GM18867 (cell line): Measurements from ENCODE around the gene UBE3B.

Source experiments
- ATAC-seq: cut with Tn5 transposase; IDR thresholded peaks from one replicate; pipeline ENCODE4 v1.9.1; 2021; ENCODE audit warnings: mild to moderate bottlenecking, moderate library complexity; ENCODE audit not compliant: unreplicated experiment

The UBE3B gene

DNA sequence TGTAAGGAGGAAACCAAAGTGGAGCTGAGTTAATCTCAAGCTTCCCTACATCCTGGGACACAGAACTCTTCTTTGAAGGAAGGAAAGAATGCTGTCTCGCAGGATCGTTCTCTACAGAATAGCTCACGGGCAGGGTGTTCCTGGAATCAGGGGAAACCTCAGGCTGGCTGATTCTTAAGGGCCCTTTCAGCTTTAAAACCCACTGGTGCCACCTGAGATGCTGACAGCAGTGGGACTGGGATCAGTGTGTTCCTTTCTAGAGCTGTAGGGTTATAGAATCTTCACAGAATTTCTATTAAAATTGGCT, 47.8 kb downstream of the UBE3B start:
- no peak for ATAC-seq

DNA sequence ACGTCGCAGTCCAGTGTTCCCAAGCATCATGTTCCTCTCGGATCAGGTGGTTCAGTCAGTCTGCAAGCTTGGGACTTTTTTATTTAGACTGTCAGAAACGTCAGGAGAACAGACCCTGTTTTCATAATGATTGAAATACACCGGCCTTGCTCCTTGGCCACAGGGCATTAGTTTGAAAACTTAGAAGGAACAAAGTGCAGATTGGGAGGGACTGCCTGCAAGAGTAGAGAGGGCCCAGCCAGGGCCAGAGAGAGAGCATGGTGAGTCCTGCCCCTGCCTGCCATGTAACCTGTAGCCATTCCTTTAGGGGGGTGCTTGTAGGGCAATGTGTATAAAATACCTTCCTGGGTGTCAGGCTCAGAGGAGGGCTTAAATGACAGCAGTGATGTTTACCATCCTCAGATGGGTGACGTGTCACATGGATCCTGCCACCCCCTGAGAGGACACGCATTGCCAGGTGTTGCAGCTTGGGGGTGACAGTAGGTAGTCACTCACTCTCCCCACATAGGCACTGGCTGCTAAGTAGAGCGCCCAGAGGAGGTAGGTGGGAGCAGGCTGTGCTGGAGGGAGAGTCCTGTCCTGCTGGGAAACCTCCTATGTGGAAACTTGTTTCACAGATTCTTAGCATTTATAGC, 50.2 kb downstream of the UBE3B start:
- no peak for ATAC-seq

DNA sequence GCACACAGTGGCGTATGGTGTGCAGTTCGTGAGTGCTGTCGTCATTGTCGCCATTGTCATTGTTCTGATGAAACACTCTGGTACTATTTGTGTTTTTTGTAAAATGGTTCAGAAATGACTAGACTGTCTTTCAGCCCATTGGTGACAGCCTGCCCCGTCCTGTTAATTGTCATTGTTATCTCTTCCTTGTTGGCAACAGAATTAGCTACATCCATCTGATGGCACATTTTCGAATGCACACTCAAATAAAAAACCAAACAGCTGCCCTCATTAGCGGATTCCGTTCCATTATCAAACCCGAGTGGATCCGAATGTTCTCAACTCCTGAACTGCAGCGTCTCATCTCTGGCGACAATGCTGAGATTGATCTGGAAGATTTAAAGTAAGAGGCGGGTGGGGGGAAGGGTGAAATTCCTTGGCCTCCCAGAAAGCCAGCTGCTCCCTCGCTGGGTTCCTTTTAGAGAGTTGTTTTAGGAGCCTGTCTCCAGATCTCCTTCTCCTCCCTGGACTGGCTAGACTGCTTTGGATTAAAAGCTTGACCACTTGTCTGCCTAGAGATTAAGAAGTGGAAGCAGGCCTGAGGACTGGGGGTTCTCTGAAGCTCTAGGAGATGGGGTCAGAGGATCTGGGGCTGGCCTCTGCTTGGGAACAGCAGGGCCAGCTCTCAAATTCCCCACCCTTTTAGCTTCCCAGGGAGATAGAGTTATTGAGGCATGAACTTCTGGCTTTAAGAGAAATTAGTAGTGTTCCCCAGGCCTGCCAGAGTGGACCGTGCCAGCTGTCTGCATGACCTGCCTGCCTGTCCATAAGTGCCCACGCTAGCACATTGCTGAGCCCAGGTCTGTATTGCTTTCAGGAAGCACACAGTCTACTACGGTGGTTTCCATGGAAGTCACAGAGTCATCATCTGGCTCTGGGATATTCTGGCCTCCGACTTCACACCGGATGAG, 52.5 kb downstream of the UBE3B start:
- no peak for ATAC-seq

DNA sequence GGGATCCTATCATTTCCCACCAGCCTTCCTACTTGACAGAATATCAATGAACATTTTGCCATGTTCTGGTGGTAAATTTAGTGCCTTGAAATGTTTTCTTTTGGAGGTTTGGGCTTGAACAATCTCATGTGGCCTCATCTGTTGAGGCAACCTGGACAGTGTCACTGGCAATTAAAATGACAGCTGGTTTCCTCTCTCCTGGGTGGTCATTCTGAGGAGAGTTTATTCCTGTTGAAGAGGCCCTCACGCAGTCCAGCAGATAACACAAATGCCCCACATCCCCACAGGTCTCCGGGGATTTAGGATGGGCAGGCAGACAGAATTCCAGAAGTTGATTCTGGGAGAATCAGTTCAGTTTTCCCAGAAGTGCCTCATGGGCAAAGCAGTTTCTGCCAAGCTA, 54.0 kb downstream of the UBE3B start:
- no peak for ATAC-seq

DNA sequence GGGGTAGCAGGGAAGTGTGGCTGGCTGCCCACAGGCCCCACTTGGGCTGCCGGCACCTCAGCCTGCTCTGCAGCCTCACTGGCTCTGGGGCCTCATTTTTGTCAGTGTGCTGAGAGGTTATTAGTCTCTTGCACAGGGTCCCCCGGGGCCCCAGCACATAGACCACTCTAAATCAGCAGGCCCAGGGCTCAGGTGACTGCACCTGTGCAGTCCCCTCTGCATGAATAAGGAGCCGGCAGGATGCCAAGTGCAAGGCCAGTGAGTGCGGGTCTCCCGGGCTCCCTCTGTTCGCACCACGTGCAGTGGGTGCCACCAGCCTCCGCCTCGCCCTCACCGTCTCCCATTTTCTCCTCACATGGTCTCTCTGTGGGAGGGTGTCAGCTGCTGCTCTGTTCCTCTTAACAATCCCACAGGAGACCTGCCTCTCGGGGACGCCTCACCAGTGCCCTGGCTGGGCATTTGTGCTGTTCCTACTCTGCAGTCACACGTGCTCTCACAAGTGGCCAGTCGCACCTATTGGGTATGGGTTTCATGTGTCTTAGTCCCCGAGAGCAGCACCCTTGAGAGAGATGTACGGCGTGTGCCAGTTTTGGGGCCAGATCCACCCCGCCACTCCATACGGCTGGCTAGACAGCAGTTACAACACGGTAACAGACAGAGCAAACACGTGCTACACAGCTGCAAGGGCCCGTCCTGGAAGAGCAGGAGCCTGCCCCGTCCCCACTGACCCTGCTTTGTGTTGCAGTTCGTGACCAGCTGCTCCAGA, 55.5 kb downstream of the UBE3B start:
- no peak for ATAC-seq

DNA sequence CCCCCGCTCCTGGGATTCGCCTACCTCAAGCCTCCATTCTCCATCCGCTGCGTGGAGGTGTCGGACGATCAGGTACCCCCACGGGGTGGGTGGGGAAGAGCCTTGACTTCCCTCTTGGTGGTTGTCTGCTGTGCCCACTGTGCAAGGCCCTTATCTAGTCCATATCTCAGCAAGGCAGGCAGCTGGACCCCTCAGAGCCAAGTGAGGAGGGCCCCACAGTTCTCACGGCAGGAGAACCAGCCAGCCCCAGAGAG, 56.0 kb downstream of the UBE3B start:
- no peak for ATAC-seq

DNA sequence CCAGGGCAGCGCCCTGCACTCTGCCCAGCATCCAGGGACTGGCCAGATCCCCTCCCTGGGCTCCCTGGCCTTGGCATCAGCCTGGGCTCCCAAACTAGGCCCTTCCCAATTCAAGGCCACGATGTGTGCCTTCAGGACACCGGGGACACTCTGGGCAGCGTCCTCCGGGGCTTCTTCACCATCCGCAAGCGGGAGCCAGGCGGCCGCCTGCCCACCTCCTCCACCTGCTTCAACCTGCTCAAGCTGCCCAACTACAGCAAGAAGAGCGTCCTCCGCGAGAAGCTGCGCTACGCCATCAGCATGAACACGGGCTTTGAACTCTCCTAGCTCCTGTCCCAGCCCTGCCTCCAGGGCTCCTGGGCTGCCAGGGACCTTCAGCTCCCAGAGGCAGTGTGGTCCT, 57.0 kb downstream of the UBE3B start:
- ATAC-seq: no peak

DNA sequence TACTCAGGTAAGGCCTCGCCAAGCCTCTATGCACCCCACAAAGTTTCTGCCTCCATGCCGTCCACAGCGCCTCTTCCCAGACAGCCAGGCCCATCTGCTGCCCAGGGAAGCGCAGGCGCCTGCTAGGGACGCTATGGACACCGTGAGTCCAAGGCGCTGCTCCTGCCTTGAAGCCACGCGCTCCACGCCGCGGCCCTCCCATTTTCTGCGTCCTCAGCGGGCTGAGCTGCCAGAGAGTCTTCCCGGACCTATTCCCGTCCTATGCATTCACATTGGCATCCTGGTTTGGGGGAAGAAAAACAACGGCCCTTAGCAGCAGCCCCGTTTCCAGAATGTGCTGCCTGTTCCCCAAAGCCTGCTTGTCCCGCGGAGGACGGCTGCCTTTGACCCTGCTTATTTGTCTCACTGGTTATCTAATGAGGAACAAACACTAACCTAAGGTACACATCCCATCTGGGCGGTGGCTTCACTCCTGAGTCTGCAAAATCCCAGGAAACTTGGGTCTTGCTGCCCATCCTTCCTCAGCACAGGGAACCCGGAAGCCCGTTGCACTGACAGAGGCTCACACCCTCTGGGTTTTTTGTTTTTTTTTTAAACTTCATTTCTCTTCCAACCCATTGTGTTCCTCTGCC, 57.9 kb downstream of the UBE3B start:
- ATAC-seq: no peak

DNA sequence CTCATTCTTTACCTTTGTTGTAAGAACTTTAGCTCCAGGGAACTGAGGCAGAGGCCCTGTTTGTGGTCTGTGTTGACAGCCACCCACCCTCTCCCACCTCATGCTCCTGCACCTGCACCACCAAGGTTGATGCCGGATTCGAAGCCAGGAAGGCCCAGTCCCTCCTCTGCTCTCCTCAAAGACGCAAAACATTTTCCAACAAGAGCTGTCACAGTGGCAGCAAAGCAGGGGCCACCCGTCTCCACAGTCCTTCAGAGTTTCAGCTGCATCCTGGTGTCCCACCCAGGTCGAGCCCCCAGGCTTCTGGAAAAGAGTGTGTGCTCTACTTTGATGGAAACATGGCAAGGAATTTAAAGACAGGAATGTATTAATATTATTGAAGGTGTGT, 58.4 kb downstream of the UBE3B start:
- ATAC-seq: no peak

DNA sequence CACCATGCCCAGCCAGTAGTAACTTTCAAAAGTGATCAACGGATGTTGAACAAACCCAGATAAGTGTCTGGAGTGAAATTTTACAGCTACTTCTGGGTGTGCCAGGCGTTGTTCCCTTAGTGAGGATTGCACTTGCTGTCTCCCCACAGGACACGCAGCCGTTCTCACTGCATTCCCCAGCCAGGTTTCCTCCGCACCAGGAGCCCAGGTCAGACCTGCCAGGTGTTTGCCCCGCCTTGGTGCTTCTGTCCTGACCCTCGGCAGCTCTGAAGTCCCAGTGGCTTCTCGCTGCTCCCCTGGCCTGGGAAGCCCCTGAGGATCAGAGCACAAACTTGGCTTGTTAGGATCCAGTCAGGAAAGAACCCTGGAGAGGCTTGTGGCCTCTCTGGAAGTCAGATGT, 59.7 kb downstream of the UBE3B start:
- ATAC-seq: no peak

DNA sequence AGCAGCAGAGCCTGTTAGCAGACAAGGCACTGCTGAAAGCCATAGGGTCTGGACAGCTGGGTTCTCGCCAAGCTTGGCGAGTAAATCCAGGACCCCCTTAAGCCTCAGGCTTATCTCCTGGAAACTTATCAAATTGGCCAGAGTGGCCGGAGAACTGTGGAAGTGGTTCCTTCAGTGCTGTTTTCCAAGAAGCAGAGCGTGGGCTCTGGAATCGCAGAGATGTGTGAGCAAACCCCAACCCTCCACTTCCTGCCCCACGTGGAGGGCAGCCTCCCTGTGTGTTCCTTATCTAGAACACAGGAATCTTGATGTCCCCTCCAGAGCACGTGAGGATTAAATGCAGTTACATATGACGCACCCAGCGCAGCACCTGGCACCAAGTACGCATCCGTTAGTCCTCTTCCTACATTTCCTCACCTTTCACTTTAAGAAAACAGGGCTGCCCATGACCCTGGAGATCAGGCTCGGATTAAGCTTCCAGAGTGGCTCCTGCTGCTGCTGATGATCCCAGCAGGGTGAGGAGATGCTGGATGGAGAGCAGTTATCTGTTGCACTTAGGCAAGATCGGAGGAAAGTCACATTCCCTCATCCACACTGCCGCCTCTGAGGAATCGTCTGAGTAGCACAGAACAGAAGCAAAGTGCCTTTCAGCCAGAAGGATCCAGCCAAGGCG, 60.9 kb downstream of the UBE3B start:
- ATAC-seq: no peak

DNA sequence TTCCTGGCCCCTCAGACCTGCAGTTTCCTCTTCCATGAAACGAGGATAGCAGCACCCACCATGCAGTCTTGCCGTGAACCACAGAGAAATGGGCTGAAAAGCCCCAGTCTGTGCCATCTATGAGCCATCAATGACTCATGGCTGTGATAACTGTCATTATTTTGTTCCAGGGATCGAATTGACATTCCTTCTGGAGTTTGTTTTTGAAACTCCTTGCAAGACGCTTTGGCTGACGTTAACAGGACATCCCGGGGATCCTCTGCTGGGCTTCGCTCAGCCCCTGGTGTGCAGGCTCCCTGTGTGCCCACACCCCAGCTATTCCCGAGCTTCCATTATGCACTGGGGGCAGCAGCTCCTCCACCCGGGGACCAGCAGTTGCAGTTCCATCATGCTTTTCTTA, 62.1 kb downstream of the UBE3B start:
- no peak for ATAC-seq

DNA sequence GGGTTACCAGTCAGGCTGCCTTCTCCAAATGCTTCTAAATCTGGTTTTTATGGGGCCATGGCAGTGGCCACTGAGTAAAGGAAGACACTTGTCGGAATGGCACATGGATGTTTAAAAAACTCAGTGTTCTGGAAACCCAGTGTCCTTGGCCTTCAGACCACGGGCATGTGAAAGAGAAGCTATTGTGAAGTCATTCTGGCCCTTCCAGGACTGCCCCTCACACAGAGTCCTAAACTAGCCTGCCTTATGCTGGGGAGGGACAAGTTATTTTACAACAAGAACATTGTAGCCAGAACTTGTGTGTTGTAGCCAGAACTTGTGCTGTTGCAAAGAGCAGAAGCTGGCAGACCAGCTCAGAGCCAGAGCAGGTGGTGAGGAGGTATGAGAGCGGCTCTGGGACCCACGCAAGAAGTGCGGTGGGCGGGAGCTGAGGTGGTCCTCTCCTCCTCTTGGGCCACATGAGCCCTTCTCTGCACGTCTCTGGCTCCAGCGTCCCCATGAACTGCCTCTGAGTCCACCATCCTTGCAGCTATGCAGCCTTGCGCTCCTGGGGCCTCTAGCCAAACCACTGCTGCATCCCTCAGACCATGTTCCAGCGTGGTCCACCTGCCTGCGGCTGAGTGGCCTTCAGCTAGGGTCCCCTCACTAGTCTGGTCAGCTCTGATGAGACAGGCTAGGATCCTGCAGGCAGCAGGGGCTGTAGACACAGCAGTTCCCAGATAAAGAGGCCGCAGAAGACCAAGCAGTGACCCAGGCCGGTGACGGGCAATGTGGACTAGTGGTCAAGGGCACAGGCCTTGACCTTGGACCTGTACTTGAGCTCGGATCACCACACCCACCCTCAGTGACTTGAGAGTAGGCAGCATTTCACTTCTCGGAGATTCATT, 63.3 kb downstream of the UBE3B start:
- no peak for ATAC-seq

DNA sequence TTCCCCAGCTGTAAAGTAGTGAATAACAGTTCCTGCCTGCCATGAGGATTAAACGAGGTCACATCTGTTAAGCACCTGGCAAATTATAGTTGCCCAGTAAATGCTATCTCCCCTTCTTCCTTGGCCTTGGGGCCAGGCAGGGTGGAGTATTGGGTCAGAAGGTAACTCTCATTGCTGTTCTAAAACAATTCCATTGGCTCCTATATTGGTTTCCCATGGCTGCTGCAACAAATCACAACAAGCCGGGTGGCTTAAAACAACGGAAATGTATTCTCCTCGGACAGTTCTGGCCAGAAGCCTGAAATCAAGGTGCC, 63.9 kb downstream of the UBE3B start:
- ATAC-seq: no peak

DNA sequence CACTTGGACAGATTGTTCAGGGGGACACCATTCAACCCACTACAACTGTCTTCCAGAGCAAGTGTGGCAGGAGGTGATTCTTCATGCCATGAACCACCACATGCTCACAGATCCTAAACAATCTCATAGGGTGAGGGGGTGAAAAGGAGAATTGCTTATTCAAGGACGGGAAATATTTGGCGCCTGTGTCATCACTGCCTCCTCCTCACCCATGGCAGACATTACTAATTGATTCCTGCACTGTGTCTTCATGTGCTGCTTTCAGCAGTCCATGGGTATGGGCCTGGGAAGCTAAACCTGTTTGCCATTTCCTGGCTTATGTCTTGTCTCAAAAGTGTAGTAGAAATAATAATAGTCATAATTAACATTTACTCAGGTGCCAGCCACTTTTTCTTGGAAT, 64.6 kb downstream of the UBE3B start:
- ATAC-seq: no peak

DNA sequence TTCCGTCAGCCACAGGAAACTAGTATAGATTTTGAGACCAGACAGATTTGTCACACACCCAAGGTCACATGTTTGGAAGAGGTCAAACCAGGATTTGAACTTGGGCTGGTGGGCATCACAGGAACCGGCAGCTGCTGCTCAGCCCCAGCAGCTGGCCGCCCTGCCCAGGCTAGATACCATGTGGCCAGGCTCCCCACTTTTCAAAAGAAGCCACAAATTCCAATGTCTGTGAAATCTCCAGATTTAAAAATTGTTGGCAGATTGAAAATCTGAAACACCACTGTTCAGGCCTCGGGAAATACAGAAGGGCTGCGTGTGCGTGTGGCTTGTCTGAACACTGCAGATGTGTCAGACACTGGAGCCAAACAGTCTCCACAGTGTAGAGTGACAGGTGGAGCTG, 65.4 kb downstream of the UBE3B start:
- no peak for ATAC-seq

DNA sequence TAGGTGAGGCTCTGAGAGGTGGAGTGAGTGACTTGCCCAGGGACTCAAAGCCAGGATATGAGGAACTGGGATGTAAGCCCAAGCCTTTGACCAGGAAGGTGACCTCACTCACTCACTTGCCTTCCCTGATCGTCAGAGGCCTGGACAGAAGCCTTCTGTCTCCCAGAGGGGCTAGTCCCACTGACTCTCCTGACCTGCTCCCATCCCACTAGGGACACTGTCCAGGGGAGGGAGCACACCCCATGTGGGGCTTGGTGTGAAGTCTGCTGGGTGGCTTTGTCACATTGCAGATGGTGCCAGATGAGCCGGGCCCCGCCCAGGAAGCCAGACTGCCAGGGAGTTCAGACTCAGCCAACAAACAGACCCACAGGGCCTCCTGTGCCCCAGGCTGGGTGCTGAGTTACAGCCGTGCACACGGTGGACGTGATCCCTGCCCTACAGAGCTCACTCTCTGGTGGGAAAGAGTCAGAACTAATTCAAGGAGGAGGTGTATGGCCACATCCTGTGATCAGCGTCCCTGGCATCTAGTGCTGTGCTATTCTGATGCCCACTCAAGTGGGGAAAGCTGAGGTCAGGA, 67.6 kb downstream of the UBE3B start:
- ATAC-seq: no peak

DNA sequence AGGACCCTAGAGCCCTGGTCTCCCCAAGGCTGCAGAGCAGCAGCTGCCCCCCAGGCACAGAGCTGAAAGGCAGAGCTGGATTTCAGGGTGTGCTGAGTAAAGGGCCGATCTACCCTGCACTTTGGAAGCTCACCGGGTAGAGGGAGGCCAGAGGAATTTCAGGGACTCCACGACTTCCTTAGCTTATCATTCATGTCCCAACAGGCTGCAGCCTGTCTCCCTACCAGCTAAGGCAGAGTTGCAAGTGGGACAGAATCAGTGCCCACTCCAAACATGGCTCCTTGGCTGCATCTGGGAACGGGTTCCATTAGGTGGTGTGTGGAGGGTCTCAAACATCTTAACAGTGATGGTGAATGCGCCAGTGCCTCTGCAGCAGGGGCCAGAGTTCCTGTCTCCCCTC, 68.4 kb downstream of the UBE3B start:
- no peak for ATAC-seq

DNA sequence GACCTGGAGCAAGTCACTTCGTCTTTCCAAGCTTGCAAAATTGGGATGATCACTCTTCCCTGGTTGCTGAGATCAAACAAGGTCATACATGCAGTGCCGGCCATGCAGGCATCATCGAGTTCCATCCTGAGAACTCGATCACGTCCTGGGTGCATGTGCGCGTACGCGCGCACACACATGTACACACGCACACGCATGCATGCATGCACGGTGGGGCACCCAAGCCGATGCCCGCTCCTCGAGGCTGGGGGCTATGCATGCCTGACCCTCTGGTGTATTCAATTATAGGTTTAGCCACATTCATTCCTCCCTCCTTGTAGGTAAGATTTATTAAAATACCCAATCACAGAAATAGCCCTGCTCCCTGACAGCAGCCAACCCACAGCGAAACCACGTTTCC, 69.9 kb downstream of the UBE3B start:
- ATAC-seq: no peak

DNA sequence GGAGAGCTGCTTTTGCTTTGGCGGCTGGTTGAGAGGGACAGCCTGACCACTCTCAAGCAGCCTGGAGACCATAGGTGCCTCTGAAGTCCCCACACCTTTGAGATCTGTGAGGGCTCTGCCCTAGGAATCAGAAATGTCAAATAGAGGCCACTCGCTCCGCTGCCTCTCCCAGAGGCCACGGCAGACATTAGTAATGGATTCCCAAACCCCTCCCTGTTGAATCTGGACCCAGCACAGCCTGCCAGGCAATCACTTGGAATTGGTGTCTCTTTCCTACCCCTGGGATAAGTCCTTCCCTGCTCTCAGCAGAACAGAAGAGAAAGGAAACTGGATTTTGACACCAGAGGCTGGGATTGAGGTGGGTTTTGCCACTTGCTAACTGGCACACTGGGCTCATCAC, 70.8 kb downstream of the UBE3B start:
- ATAC-seq: no peak
